HG02642 (cell line): ENCODE results near the gene HTR7.
"Not testable (repeated sequence)": the region's sequence is repeated elsewhere in the genome, so short reads cannot be mapped to it uniquely, and the experiment has no call there.

ENCODE experiments used
- ATAC-seq: cut with Tn5 transposase; IDR thresholded peaks from one replicate; pipeline ENCODE4 v1.9.1; 2021; ENCODE audit warnings: mild to moderate bottlenecking; ENCODE audit not compliant: unreplicated experiment, poor library complexity

Gene HTR7

GRCh38 chr10:90807106-90807505, 50.7 kb downstream of the HTR7 start:
- ATAC-seq, result not testable (repeated sequence)

- ATAC-seq, result no peak
Measured at GRCh38 chr10:90806677-90807076, 51.2 kb downstream of the HTR7 start.

GRCh38 chr10:90805206-90805605, 52.6 kb downstream of the HTR7 start:
- no peak for ATAC-seq

- ATAC-seq, result no peak
Measured at GRCh38 chr10:90804354-90804753, 53.5 kb downstream of the HTR7 start.

- ATAC-seq, result no peak
Measured at GRCh38 chr10:90801608-90802007, 56.2 kb downstream of the HTR7 start.

GRCh38 chr10:90800232-90800796, 57.5 kb downstream of the HTR7 start:
- ATAC-seq, result no peak

- ATAC-seq, result no peak
Measured at GRCh38 chr10:90799172-90799571, 58.7 kb downstream of the HTR7 start.

GRCh38 chr10:90798482-90798881, 59.4 kb downstream of the HTR7 start:
- no peak for ATAC-seq

- no peak for ATAC-seq
Measured at GRCh38 chr10:90790422-90790821, 67.4 kb downstream of the HTR7 start.

- peak; percentile 64 for ATAC-seq
Measured at GRCh38 chr10:90788968-90789367, 68.9 kb downstream of the HTR7 start.

GRCh38 chr10:90788199-90788491, 69.7 kb downstream of the HTR7 start:
- ATAC-seq, result no peak

GRCh38 chr10:90787393-90788198, 70.2 kb downstream of the HTR7 start:
- ATAC-seq, result no peak

- no peak for ATAC-seq
Measured at GRCh38 chr10:90785782-90786181, 72.1 kb downstream of the HTR7 start.

GRCh38 chr10:90784771-90785170, 73.1 kb downstream of the HTR7 start:
- no peak for ATAC-seq

GRCh38 chr10:90780488-90780887, 77.4 kb downstream of the HTR7 start:
- ATAC-seq, result no peak

- ATAC-seq, result no peak
Measured at GRCh38 chr10:90779548-90779947, 78.3 kb downstream of the HTR7 start.

- ATAC-seq, result no peak
Measured at GRCh38 chr10:90777621-90778020, 80.2 kb downstream of the HTR7 start.

GRCh38 chr10:90775351-90776028, 82.3 kb downstream of the HTR7 start:
- ATAC-seq, result no peak

GRCh38 chr10:90769946-90770841, 87.6 kb downstream of the HTR7 start:
- no peak for ATAC-seq

- ATAC-seq, result peak; percentile 79
Measured at GRCh38 chr10:90751107-90751997, 106.5 kb downstream of the HTR7 start.
